Esophagus squamous epithelium (tissue), 5 donors: Measurements from ENCODE around the gene PDGFB. TPM values are rescaled to one million over a fixed set of nuclear protein-coding genes. Genes with fewer than 3 reads are reported as not detected.

Source experiments
- DNase-seq: peaks from one replicate; lab custom pipeline; 2025; lab: John Stamatoyannopoulos, UW
- H3K27ac ChIP-seq, 4 donors: fragments of 200-600 bp; sonication (generic); one replicate each; pipeline ENCODE4 v1.5.1; 2016 to 2019; ENCODE audit warnings: mild to moderate bottlenecking in 1 of 4
- H3K27me3 ChIP-seq, 4 donors: fragments of 200-600 bp; sonication (generic); 1 replicate in 3 of 4; 2 replicates in 1 of 4; pipeline versions ENCODE4 v1.5.1 to v1.6.0; 2017 to 2021; ENCODE audit warnings: antibody characterized with exemption in 1 of 4
- H3K36me3 ChIP-seq, 3 donors: fragments of 200-600 bp; sonication (generic); one replicate each; pipeline ENCODE4 v1.5.1; 2016 to 2019
- H3K4me1 ChIP-seq, 3 donors: fragments of 200-600 bp; sonication (generic); one replicate each; pipeline ENCODE4 v1.5.1; 2017 to 2019
- H3K4me3 ChIP-seq, 4 donors: fragments of 200-600 bp; sonication (generic); 1 replicate in 3 of 4; 2 replicates in 1 of 4; pipeline ENCODE4 v1.5.1; 2016 to 2019; ENCODE audit warnings: mild to moderate bottlenecking in 2 of 4, moderate library complexity in 1 of 4
- H3K9me3 ChIP-seq, 3 donors: fragments of 200-600 bp; sonication (generic); one replicate each; pipeline ENCODE4 v1.5.1; 2016 to 2019
- CTCF ChIP-seq, 6 experiments: fragments of 450-650 bp in 4 of 6; fragments of 200-600 bp in 2 of 6; sonication (generic) in 2 of 6; IDR thresholded peaks; one replicate each; pipeline ENCODE4 v1.5.1; 2016 to 2019; ENCODE audit warnings: antibody characterized with exemption in 6 of 6, mild to moderate bottlenecking in 4 of 6, moderate library complexity in 4 of 6
- POLR2A ChIP-seq, 4 donors: fragments of 450-650 bp; IDR thresholded peaks; one replicate each; pipeline ENCODE4 v1.6.1; 2017; ENCODE audit warnings: antibody characterized with exemption in 4 of 4, mild to moderate bottlenecking in 4 of 4, moderate library complexity in 3 of 4
- WGBS, 2 donors: methylation state at CpG; one replicate each; pipeline ENCODE4 v1.1.5; 2018; 5-methylcytosine and 5-hydroxymethylcytosine counted together
- intact Hi-C: fragments of 100-400 bp; cut with DNase I; formaldehyde crosslinking; loops from one replicate; pipeline ENCODE4 v1.15.0; 2022
- total RNA-seq, 4 donors: library from RNA; depleted of rRNA; stranded (reverse); fragments of >200 nt; gene quantifications; one replicate each; pipeline ENCODE4 v1.1.0, GENCODE V29; 2016
- donor health status: DM: yes; HTN: yes; CAD: no.

Gene PDGFB
- total RNA-seq, 4 donors from 2014 or later: 1.2 to 6.3 (median 3.7) TPM

GRCh38 chr22:39179401-39179827, 65.4 kb downstream of the PDGFB start:
- DNase-seq: no peak
- intact Hi-C loops: no loop called here
- Histone ChIP-seq H3K36me3 (no peaks in the 10 kb centered on the region), H3K4me3 (no peak overlapping the region), H3K27ac (no peak overlapping the region), H3K27me3 (no peaks in the 10 kb centered on the region), H3K9me3 (peaks cover 0 to 5% (median 0%) of the 10 kb centered on the region in 3 donors), H3K4me1 (peaks cover 18 to 55% (median 27%) of the 10 kb centered on the region in 3 donors)
- WGBS, 2 donors: 80 to 85% methylated on average over 5 to 6 of the region's 6 CpGs
- TF ChIP-seq POLR2A (IDR thresholded peaks at IDR 0.05): no peak
- TF ChIP-seq CTCF (IDR thresholded peaks at IDR 0.05): no peak

GRCh38 chr22:39178206-39179111, 66.3 kb downstream of the PDGFB start:
- peaks cover 20 to 61% (median 36%) of the 10 kb centered on the region in 3 donors for H3K4me1 ChIP-seq
- WGBS, 2 donors: 77 to 81% methylated on average over 19 of the region's 19 CpGs
- no peak for DNase-seq

GRCh38 chr22:39177791-39178190, 67.0 kb downstream of the PDGFB start:
- Histone ChIP-seq H3K4me1 (peaks cover 20 to 67% (median 41%) of the 10 kb centered on the region in 3 donors), H3K9me3 (peaks cover 0 to 5% (median 0%) of the 10 kb centered on the region in 3 donors), H3K27ac (peak overlapping the region; percentile 22 to 81 (median 70)), H3K27me3 (no peaks in the 10 kb centered on the region), H3K36me3 (no peaks in the 10 kb centered on the region), H3K4me3 (no peak overlapping the region)
- no peak for TF ChIP-seq CTCF (IDR thresholded peaks at IDR 0.05)
- TF ChIP-seq POLR2A (IDR thresholded peaks at IDR 0.05): no peak
- intact Hi-C loops: no loop called here
- WGBS, 2 donors: 83 to 94% methylated on average over 6 to 9 of the region's 9 CpGs
- DNase-seq: no peak

More at GRCh38 chr22:39178206-39179111, 66.3 kb downstream of the PDGFB start:
- Histone ChIP-seq H3K27ac (peak overlapping the region; percentile 22 to 81 (median 70)), H3K9me3 (peaks cover 0 to 5% (median 0%) of the 10 kb centered on the region in 3 donors), H3K4me3 (no peak overlapping the region), H3K36me3 (no peaks in the 10 kb centered on the region), H3K27me3 (no peaks in the 10 kb centered on the region)
- TF ChIP-seq CTCF (IDR thresholded peaks at IDR 0.05) (no peak), POLR2A (IDR thresholded peaks at IDR 0.05) (no peak)
- intact Hi-C loops: no loop called here

GRCh38 chr22:39177456-39177775, 67.4 kb downstream of the PDGFB start:
- no peaks in the 10 kb centered on the region for H3K36me3 ChIP-seq
- H3K27me3 ChIP-seq: no peaks in the 10 kb centered on the region
- peaks cover 20 to 71% (median 41%) of the 10 kb centered on the region in 3 donors for H3K4me1 ChIP-seq
- no CpG with 5 or more reads among the region's 2 CpGs for WGBS, 2 donors
- H3K9me3 ChIP-seq: peaks cover 0 to 5% (median 0%) of the 10 kb centered on the region in 3 donors
- no peak overlapping the region for H3K4me3 ChIP-seq
- intact Hi-C loops: no loop called here
- H3K27ac ChIP-seq: peak overlapping the region; percentile 22 to 81 (median 70)
- TF ChIP-seq CTCF (IDR thresholded peaks at IDR 0.05) (no peak), POLR2A (IDR thresholded peaks at IDR 0.05) (no peak)
- DNase-seq: no peak
